IMR-90 (cell line): ENCODE measurements around the gene AAK1. TPM values are rescaled to one million over a fixed set of nuclear protein-coding genes. Genes with fewer than 3 reads are reported as not detected.

Experiments used
- ATAC-seq: fragments of 200-7000 bp; cut with Tn5 transposase; 2 replicates; pipeline ENCODE4 v1.9.1; 2020; ENCODE audit warnings: low read depth, mild to moderate bottlenecking, moderate library complexity
- BruUV-seq: library from RNA; stranded (reverse); fragments of 400-500 nt; replicated peaks from 2 replicates; lab custom pipeline; 2021; lab: Mats Ljungman, UMichigan
- CTCF ChIA-PET: fragments of 300-600 bp; formaldehyde crosslinking; extraction: SDS; loops from one replicate; lab custom pipeline; 2021; ENCODE audit warnings: antibody characterized with exemption; lab: Yijun Ruan, JAX
- POLR2A ChIA-PET: fragments of 300-600 bp; sonication (Branson Sonifier 250); formaldehyde crosslinking; loops from one replicate; lab custom pipeline; 2022; ENCODE audit warnings: antibody characterized with exemption; ENCODE audit not compliant: unreplicated experiment; lab: Charles Lee
- DNase-seq: peaks from one replicate; pipeline ENCODE4 v3.0.0; 2013
- H2AFZ ChIP-seq: replicated peaks from 2 replicates; pipeline ENCODE3; 2013; ENCODE audit warnings: low read length, mild to moderate bottlenecking; ENCODE audit not compliant: poor library complexity
- H2AK5ac ChIP-seq: 2 replicates; pipeline ENCODE4 v1.6.1; 2013; ENCODE audit warnings: low read depth, low read length, inconsistent platforms
- H2AK9ac ChIP-seq: replicated peaks from 2 replicates; pipeline ENCODE3; 2013; ENCODE audit warnings: mild to moderate bottlenecking, low read depth, low read length, moderate library complexity; ENCODE audit not compliant: poor library complexity
- H2BK120ac ChIP-seq: 2 replicates; pipeline ENCODE4 v1.6.1; 2013; ENCODE audit warnings: low read depth, low read length, inconsistent platforms
- H2BK15ac ChIP-seq: 3 replicates; pipeline ENCODE4 v1.6.1; 2013; ENCODE audit warnings: low read depth, low read length, inconsistent platforms
- H2BK20ac ChIP-seq: 2 replicates; pipeline ENCODE4 v1.6.1; 2013; ENCODE audit warnings: low read depth, mild to moderate bottlenecking, inconsistent platforms, low read length, moderate library complexity
- H2BK5ac ChIP-seq: 2 replicates; pipeline ENCODE4 v1.6.1; 2013; ENCODE audit warnings: mild to moderate bottlenecking, low read depth, low read length, inconsistent platforms; ENCODE audit not compliant: poor library complexity, severe bottlenecking
- H3K14ac ChIP-seq: replicated peaks from 2 replicates; pipeline ENCODE4 v1.6.1; 2013; ENCODE audit warnings: low read depth, low read length, inconsistent platforms
- H3K18ac ChIP-seq: 2 replicates; pipeline ENCODE4 v1.6.1; 2013; ENCODE audit warnings: low read depth, low read length, control low read depth
- H3K23ac ChIP-seq: 2 replicates; pipeline ENCODE4 v1.6.1; 2013; ENCODE audit warnings: low read depth, low read length, inconsistent platforms
- H3K27ac ChIP-seq: 2 replicates; pipeline ENCODE4 v1.5.1; 2013; ENCODE audit warnings: mild to moderate bottlenecking, control low read depth, low read length; ENCODE audit not compliant: insufficient read depth
- H3K27me3 ChIP-seq: 2 replicates; pipeline ENCODE4 v1.6.1; 2013; ENCODE audit warnings: low read length; ENCODE audit not compliant: control insufficient read depth, insufficient read depth
- H3K36me3 ChIP-seq: 2 replicates; pipeline ENCODE4 v1.6.1; 2013; ENCODE audit warnings: low read length, mixed read lengths; ENCODE audit not compliant: control insufficient read depth, insufficient read depth
- H3K4ac ChIP-seq: 2 replicates; pipeline ENCODE4 v1.6.1; 2013; ENCODE audit warnings: low read depth, low read length, inconsistent platforms
- H3K4me1 ChIP-seq: 2 replicates; pipeline ENCODE4 v1.6.1; 2013; ENCODE audit warnings: low read length, mixed read lengths; ENCODE audit not compliant: control insufficient read depth, insufficient read depth
- H3K4me2 ChIP-seq: 2 replicates; pipeline ENCODE4 v1.6.1; 2013; ENCODE audit warnings: low read depth, mild to moderate bottlenecking, control low read depth, low read length, moderate library complexity
- H3K4me3 ChIP-seq: 2 replicates; pipeline ENCODE4 v1.5.1; 2013; ENCODE audit warnings: low read depth, mild to moderate bottlenecking, control low read depth, low read length, moderate library complexity; ENCODE audit not compliant: insufficient read depth
- H3K56ac ChIP-seq: 2 replicates; pipeline ENCODE4 v1.6.1; 2013; ENCODE audit warnings: low read length, inconsistent platforms; ENCODE audit not compliant: insufficient read depth; ENCODE audit errors: extremely low read depth
- H3K79me1 ChIP-seq, 2 experiments: 2 replicates each; pipeline ENCODE4 v1.6.1; 2013; ENCODE audit warnings: low read length in 2 of 2, inconsistent platforms in 1 of 2, low read depth in 1 of 2
- H3K9ac ChIP-seq: 2 replicates; pipeline ENCODE4 v1.6.1; 2013; ENCODE audit warnings: low read depth, low read length, control low read depth
- H3K9me1 ChIP-seq: 2 replicates; pipeline ENCODE4 v1.6.1; 2013; ENCODE audit warnings: low read length, inconsistent platforms; ENCODE audit not compliant: insufficient read depth
- H3K9me3 ChIP-seq: 2 replicates; pipeline ENCODE4 v1.6.1; 2013; ENCODE audit warnings: low read length; ENCODE audit not compliant: control insufficient read depth, insufficient read depth
- H4K20me1 ChIP-seq: 2 replicates; pipeline ENCODE4 v1.6.1; 2013; ENCODE audit warnings: low read length, inconsistent platforms; ENCODE audit not compliant: insufficient read depth
- H4K5ac ChIP-seq: 2 replicates; pipeline ENCODE4 v1.6.1; 2013; ENCODE audit warnings: mild to moderate bottlenecking, low read depth, low read length, control low read depth
- H4K8ac ChIP-seq, 2 experiments: 2 replicates each; pipeline ENCODE4 v1.6.1; 2013; ENCODE audit warnings: low read depth in 2 of 2, low read length in 2 of 2, control low read depth in 1 of 2, inconsistent platforms in 1 of 2
- H4K91ac ChIP-seq: 2 replicates; pipeline ENCODE4 v1.6.1; 2013; ENCODE audit warnings: low read depth, low read length, inconsistent platforms; ENCODE audit not compliant: insufficient read depth
- BHLHE40 ChIP-seq: fragments of 150-350 bp; IDR thresholded peaks from 2 replicates; pipeline ENCODE4 v1.6.1; 2016; ENCODE audit warnings: mild to moderate bottlenecking, low read depth, low read length
- CEBPB ChIP-seq: IDR thresholded peaks from 2 replicates; pipeline ENCODE4 v1.6.1; 2012; ENCODE audit warnings: low read depth, low read length, improper control_type of control experiment
- MAFK ChIP-seq: IDR thresholded peaks from 2 replicates; pipeline ENCODE4 v1.6.1; 2012; ENCODE audit warnings: low read depth, low read length, improper control_type of control experiment
- MAZ ChIP-seq: IDR thresholded peaks from 2 replicates; pipeline ENCODE4 v1.6.1; 2012; ENCODE audit warnings: low read depth, mild to moderate bottlenecking, low read length, improper control_type of control experiment, moderate library complexity, borderline replicate concordance
- POLR2A ChIP-seq: IDR thresholded peaks from 2 replicates; pipeline ENCODE4 v1.6.1; 2012; ENCODE audit warnings: mild to moderate bottlenecking, low read depth, low read length
- RAD21 ChIP-seq: IDR thresholded peaks from 2 replicates; pipeline ENCODE4 v1.6.1; 2012; ENCODE audit warnings: low read length, improper control_type of control experiment
- RFX5 ChIP-seq: IDR thresholded peaks from 2 replicates; pipeline ENCODE4 v1.8.0; 2012; ENCODE audit warnings: low read depth, mild to moderate bottlenecking, low read length, moderate library complexity
- SMC3 ChIP-seq: fragments of 150-350 bp; IDR thresholded peaks from 2 replicates; pipeline ENCODE4 v1.6.1; 2016; ENCODE audit warnings: low read depth, mild to moderate bottlenecking, antibody characterized with exemption, low read length, moderate library complexity
- WGBS, 2 experiments: methylation state at CpG; one replicate each; pipeline versions ENCODE4 v1.1.5 to v1.1.7; 2013; ENCODE audit warnings: missing lambda C conversion rate in 2 of 2; ENCODE audit not compliant: insufficient read length in 1 of 2; ENCODE audit errors: extremely low coverage in 2 of 2; 5-methylcytosine and 5-hydroxymethylcytosine counted together
- dilution Hi-C: fragments of 300-500 bp; cut with HindIII; formaldehyde crosslinking; loops from one replicate; pipeline ENCODE4 v1.14.3; 2018; ENCODE audit warnings: low sequenced_read_pairs; ENCODE audit not compliant: unreplicated experiment
- in situ Hi-C: fragments of 300-500 bp; cut with MboI; formaldehyde crosslinking; loops from 3 replicates; pipeline ENCODE4 v1.14.3; 2019; ENCODE audit warnings: low sequenced_read_pairs, inconsistent platforms, mixed read lengths
- intact Hi-C: fragments of 100-400 bp; cut with micrococcal nuclease; formaldehyde crosslinking; loops from 2 replicates; pipeline ENCODE4 v1.10.0; 2022
- polyA plus RNA-seq, 3 experiments: library from polyadenylated mRNA; depleted of rRNA; stranded (reverse); fragments of >200 nt; gene quantifications; 2 replicates each; pipeline ENCODE4 v1.2.3, GENCODE V29; 2012; ENCODE audit warnings: low replicate concordance in 1 of 3
- total RNA-seq: library from RNA; depleted of rRNA; stranded (reverse); fragments of >200 nt; gene quantifications from 2 replicates; pipeline ENCODE4 v1.2.3, GENCODE V29; 2012
- TF ChIP-seq, protein P1 (sequence below): fragments of 150-350 bp; IDR thresholded peaks from 2 replicates; pipeline ENCODE4 v1.6.1; 2017; ENCODE audit warnings: mild to moderate bottlenecking, antibody characterized with exemption, low read length, low read depth
- TF ChIP-seq, protein P2 (sequence below): conservative IDR thresholded peaks from 2 replicates; pipeline ENCODE4 v1.5.1; 2012; ENCODE audit warnings: mild to moderate bottlenecking, low read depth, low read length, improper control_type of control experiment

Gene AAK1
- total and polyA plus RNA-seq, 2 of the 4 experiments (the other 2 are of a cell fraction): 21.9 to 26.5 TPM

DNA sequence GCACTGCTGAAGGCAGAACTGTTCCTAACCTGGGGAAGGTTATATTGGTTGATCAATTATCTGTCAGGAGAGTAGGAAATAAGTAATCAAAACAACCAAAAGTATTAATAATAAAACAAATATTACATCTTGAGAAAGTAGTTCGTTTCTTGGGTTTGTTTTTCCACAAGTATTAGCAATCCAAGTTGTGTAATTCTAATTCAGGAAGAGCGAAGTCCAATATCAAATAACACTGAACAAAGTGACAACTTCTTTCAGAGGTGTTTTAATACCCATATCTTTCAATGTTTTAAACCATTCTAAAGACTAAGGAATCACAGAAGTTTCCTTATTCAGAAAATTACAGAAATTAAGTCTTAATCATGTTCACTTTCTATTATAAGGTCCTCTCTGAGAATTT lies 171.7 kb downstream of the AAK1 start:
- POLR2A ChIA-PET: no interaction called here
- no peak overlapping the region for H2AK9ac ChIP-seq
- no peak overlapping the region for H2AFZ ChIP-seq
- H3K18ac ChIP-seq: no peak overlapping the region
- H2AK5ac ChIP-seq: no peak overlapping the region
- dilution Hi-C loops: no loop called here
- H4K20me1 ChIP-seq: no peaks in the 10 kb centered on the region; the same call in 1 of the 2 replicates
- CTCF ChIA-PET: no interaction called here
- DNase-seq (no peak), ATAC-seq (no peak)
- no peak overlapping the region for H3K9ac ChIP-seq
- no peak overlapping the region for H4K5ac ChIP-seq
- H3K9me3 ChIP-seq: no peaks in the 10 kb centered on the region
- no peak overlapping the region for H2BK15ac ChIP-seq
- H3K4me1 ChIP-seq: no peaks in the 10 kb centered on the region
- H3K14ac ChIP-seq: no peak overlapping the region
- in situ Hi-C loops: no loop called here
- H4K91ac ChIP-seq: no peak overlapping the region
- H3K4me2 ChIP-seq: no peak overlapping the region
- TF ChIP-seq, protein P1, sequence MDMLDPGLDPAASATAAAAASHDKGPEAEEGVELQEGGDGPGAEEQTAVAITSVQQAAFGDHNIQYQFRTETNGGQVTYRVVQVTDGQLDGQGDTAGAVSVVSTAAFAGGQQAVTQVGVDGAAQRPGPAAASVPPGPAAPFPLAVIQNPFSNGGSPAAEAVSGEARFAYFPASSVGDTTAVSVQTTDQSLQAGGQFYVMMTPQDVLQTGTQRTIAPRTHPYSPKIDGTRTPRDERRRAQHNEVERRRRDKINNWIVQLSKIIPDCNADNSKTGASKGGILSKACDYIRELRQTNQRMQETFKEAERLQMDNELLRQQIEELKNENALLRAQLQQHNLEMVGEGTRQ: no peak
- TF ChIP-seq BHLHE40 (no peak), SMC3 (no peak), MAFK (no peak), MAZ (no peak), POLR2A (no peak), CEBPB (no peak), RFX5 (no peak), RAD21 (no peak)
- TF ChIP-seq, protein P2, sequence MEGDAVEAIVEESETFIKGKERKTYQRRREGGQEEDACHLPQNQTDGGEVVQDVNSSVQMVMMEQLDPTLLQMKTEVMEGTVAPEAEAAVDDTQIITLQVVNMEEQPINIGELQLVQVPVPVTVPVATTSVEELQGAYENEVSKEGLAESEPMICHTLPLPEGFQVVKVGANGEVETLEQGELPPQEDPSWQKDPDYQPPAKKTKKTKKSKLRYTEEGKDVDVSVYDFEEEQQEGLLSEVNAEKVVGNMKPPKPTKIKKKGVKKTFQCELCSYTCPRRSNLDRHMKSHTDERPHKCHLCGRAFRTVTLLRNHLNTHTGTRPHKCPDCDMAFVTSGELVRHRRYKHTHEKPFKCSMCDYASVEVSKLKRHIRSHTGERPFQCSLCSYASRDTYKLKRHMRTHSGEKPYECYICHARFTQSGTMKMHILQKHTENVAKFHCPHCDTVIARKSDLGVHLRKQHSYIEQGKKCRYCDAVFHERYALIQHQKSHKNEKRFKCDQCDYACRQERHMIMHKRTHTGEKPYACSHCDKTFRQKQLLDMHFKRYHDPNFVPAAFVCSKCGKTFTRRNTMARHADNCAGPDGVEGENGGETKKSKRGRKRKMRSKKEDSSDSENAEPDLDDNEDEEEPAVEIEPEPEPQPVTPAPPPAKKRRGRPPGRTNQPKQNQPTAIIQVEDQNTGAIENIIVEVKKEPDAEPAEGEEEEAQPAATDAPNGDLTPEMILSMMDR: no peak
- no peak overlapping the region for H2BK20ac ChIP-seq
- no peaks in the 10 kb centered on the region for H3K27me3 ChIP-seq
- H2BK5ac ChIP-seq: no peak overlapping the region
- H3K79me1 ChIP-seq: peaks cover 6 to 22% of the 10 kb centered on the region in 2 experiments
- H3K4ac ChIP-seq: no peak overlapping the region
- no peak overlapping the region for H2BK120ac ChIP-seq
- H3K36me3 ChIP-seq: peaks cover 6% of the 10 kb centered on the region
- no TSS peak for BruUV-seq
- no peak overlapping the region for H3K56ac ChIP-seq
- WGBS, 2 experiments: no CpG with 5 or more reads among the region's 2 CpGs
- H3K9me1 ChIP-seq: peaks cover 8% of the 10 kb centered on the region
- no peak overlapping the region for H3K4me3 ChIP-seq
- intact Hi-C loops: no loop called here
- H3K27ac ChIP-seq: no peak overlapping the region
- H3K23ac ChIP-seq: no peak overlapping the region
- H4K8ac ChIP-seq: no peak overlapping the region
